Endothelial cell of umbilical vein (primary cell): ENCODE data around the gene ACTG2. TPM values are rescaled to one million over a fixed set of nuclear protein-coding genes. Genes with fewer than 3 reads are reported as not detected.

Experiments
- BruUV-seq: library from RNA; stranded (reverse); fragments of 400-500 nt; replicated peaks from 2 replicates; lab custom pipeline; 2021; lab: Mats Ljungman, UMichigan
- CTCF ChIA-PET: fragments of 300-600, 350-600 bp; sonication (Branson Sonifier 250); formaldehyde crosslinking; loops from one replicate; lab custom pipeline; 2021; ENCODE audit warnings: antibody characterized with exemption, inconsistent platforms; lab: Charles Lee
- POLR2A ChIA-PET: fragments of 300-600, 350-600 bp; sonication (Branson Sonifier 250); formaldehyde crosslinking; loops from one replicate; lab custom pipeline; 2021; ENCODE audit warnings: antibody characterized with exemption, inconsistent platforms; lab: Charles Lee
- DNase-seq: peaks from one replicate; pipeline ENCODE4 v3.0.0-alpha.2; 2011; ENCODE audit warnings: low read depth, low spot score
- FAIRE-seq: peaks from 2 replicates; lab custom pipeline; 2011; peaks lifted over from hg19 to GRCh38; lab: Jason Lieb, UNC
- H2AFZ ChIP-seq: 2 replicates; pipeline ENCODE4 v1.6.0; 2012; ENCODE audit warnings: low read depth, low read length, control low read depth, inconsistent platforms
- H3K27ac ChIP-seq: 2 replicates; pipeline ENCODE4 v1.5.1; 2011; ENCODE audit warnings: low read depth, mild to moderate bottlenecking, control low read depth, low read length, moderate library complexity; ENCODE audit not compliant: insufficient read depth
- H3K27me3 ChIP-seq, 2 experiments: 2 replicates each; pipeline versions ENCODE4 v1.6.0 to v1.6.1; 2011; ENCODE audit warnings: low read length in 2 of 2, mixed read lengths in 1 of 2; ENCODE audit not compliant: control insufficient read depth in 2 of 2, insufficient read depth in 2 of 2
- H3K36me3 ChIP-seq, 2 experiments: 2 replicates in 1 of 2; 3 replicates in 1 of 2; pipeline ENCODE4 v1.5.1; 2011; ENCODE audit warnings: low read length in 2 of 2, mild to moderate bottlenecking in 1 of 2, moderate library complexity in 1 of 2; ENCODE audit not compliant: control insufficient read depth in 2 of 2, insufficient read depth in 2 of 2; ENCODE audit errors: extremely low read depth in 1 of 2
- H3K4me1 ChIP-seq: 3 replicates; pipeline ENCODE4 v1.5.1; 2011; ENCODE audit warnings: mild to moderate bottlenecking, low read length; ENCODE audit not compliant: control insufficient read depth, insufficient read depth; ENCODE audit errors: extremely low read depth
- H3K4me2 ChIP-seq: 2 replicates; pipeline ENCODE4 v1.6.1; 2011; ENCODE audit warnings: low read length, control low read depth, mixed read lengths; ENCODE audit not compliant: insufficient read depth
- H3K4me3 ChIP-seq, 3 experiments: fragments of 200-600 bp in 1 of 3; sonication (generic), shearing (Covaris generic) in 1 of 3; replicated peaks in 1 of 3; 2 replicates each; pipeline ENCODE4 v1.5.1; 2011 to 2016; ENCODE audit warnings: control low read depth in 3 of 3, low read length in 3 of 3, mild to moderate bottlenecking in 2 of 3, inconsistent platforms in 1 of 3, low read depth in 1 of 3, moderate library complexity in 1 of 3; ENCODE audit not compliant: insufficient read depth in 1 of 3
- H3K79me2 ChIP-seq: 2 replicates; pipeline ENCODE4 v1.6.0; 2012; ENCODE audit warnings: low read length, inconsistent platforms; ENCODE audit not compliant: control insufficient read depth, insufficient read depth
- H3K9ac ChIP-seq: replicated peaks from 2 replicates; pipeline ENCODE3; 2011; ENCODE audit warnings: low read length, control low read depth; ENCODE audit not compliant: insufficient read depth; ENCODE audit errors: extremely low read depth
- H3K9me1 ChIP-seq: replicated peaks from 3 replicates; pipeline ENCODE4 v1.6.0; 2011; ENCODE audit warnings: mild to moderate bottlenecking, low read length; ENCODE audit not compliant: control insufficient read depth, insufficient read depth; ENCODE audit errors: extremely low read depth
- H3K9me3 ChIP-seq: replicated peaks from 2 replicates; pipeline ENCODE4 v1.5.1; 2012; ENCODE audit warnings: low read length, inconsistent platforms; ENCODE audit not compliant: control insufficient read depth, insufficient read depth
- H4K20me1 ChIP-seq: replicated peaks from 2 replicates; pipeline ENCODE3; 2011; ENCODE audit warnings: mild to moderate bottlenecking, low read length; ENCODE audit not compliant: control insufficient read depth, insufficient read depth; ENCODE audit errors: extremely low read depth
- EZH2 ChIP-seq: IDR thresholded peaks from 2 replicates; pipeline ENCODE4 v1.6.1; 2012; ENCODE audit warnings: borderline replicate concordance, low read depth, mild to moderate bottlenecking, moderate library complexity, low read length, inconsistent platforms; ENCODE audit not compliant: severe bottlenecking
- FOS ChIP-seq: IDR thresholded peaks from 2 replicates; pipeline ENCODE4 v1.6.1; 2011; ENCODE audit warnings: mild to moderate bottlenecking, low read length, moderate library complexity, borderline replicate concordance; ENCODE audit not compliant: insufficient read depth
- GATA2 ChIP-seq: IDR thresholded peaks from 2 replicates; pipeline ENCODE4 v1.7.0; 2011; ENCODE audit warnings: low read depth, mild to moderate bottlenecking, moderate library complexity, mixed read lengths, low read length; ENCODE audit not compliant: insufficient read length, insufficient read depth
- JUN ChIP-seq: IDR thresholded peaks from 2 replicates; pipeline ENCODE4 v1.6.1; 2011; ENCODE audit warnings: borderline replicate concordance, low read depth; ENCODE audit not compliant: insufficient read length, insufficient read depth
- MYC ChIP-seq: IDR thresholded peaks from one replicate; pipeline ENCODE4 v1.6.1; 2011; ENCODE audit warnings: mild to moderate bottlenecking, low read depth, low read length
- POLR2A ChIP-seq: IDR thresholded peaks from 2 replicates; pipeline ENCODE4 v1.6.1; 2012; ENCODE audit warnings: low read depth, mild to moderate bottlenecking, control low read depth, low read length
- POLR2AphosphoS5 ChIP-seq: IDR thresholded peaks from 2 replicates; pipeline ENCODE4 v1.6.1; 2012; ENCODE audit warnings: low read depth, mild to moderate bottlenecking, control low read depth, low read length, moderate library complexity; ENCODE audit not compliant: insufficient read depth
- dilution Hi-C: fragments of 300-500 bp; cut with MboI; formaldehyde crosslinking; loops from one replicate; pipeline ENCODE4 v1.15.0; 2019; ENCODE audit warnings: low sequenced_read_pairs; ENCODE audit not compliant: extremely low pct_ligation_motif_present
- intact Hi-C: fragments of 100-400 bp; cut with micrococcal nuclease; formaldehyde crosslinking; loops from one replicate; pipeline ENCODE4 v1.10.0; 2022
- polyA plus RNA-seq, 4 experiments: library from polyadenylated mRNA; depleted of rRNA in 3 of 4; stranded (reverse) in 3 of 4; unstranded in 1 of 4; fragments of >200 nt; gene quantifications; 2 replicates each; pipeline versions ENCODE4 v1.2.1 to v1.2.3, GENCODE V29; 2011 to 2012; ENCODE audit warnings: missing spikeins in 1 of 4
- total RNA-seq: library from RNA; stranded (reverse); gene quantifications from 2 replicates; pipeline ENCODE4 v1.2.3, GENCODE V29; 2021
- TF ChIP-seq, protein P1 (sequence below): IDR thresholded peaks from 2 replicates; pipeline ENCODE4 v1.6.1; 2011; ENCODE audit not compliant: insufficient read depth, insufficient read length
- TF ChIP-seq, protein P2 (sequence below), 2 donors: IDR thresholded peaks; 1 replicate in 1 of 2; 2 replicates in 1 of 2; pipeline ENCODE4 v1.5.1; 2011; ENCODE audit warnings: low read length in 2 of 2, mild to moderate bottlenecking in 2 of 2, moderate library complexity in 2 of 2, control low read depth in 1 of 2, inconsistent platforms in 1 of 2, low read depth in 1 of 2; ENCODE audit not compliant: insufficient read depth in 1 of 2; ENCODE audit errors: extremely low read depth in 1 of 2

The ACTG2 gene
- total and polyA plus RNA-seq, 2 donors (not counting 3 experiments of a cell fraction or from before 2014, with no cell fraction given) = not detected

DNA sequence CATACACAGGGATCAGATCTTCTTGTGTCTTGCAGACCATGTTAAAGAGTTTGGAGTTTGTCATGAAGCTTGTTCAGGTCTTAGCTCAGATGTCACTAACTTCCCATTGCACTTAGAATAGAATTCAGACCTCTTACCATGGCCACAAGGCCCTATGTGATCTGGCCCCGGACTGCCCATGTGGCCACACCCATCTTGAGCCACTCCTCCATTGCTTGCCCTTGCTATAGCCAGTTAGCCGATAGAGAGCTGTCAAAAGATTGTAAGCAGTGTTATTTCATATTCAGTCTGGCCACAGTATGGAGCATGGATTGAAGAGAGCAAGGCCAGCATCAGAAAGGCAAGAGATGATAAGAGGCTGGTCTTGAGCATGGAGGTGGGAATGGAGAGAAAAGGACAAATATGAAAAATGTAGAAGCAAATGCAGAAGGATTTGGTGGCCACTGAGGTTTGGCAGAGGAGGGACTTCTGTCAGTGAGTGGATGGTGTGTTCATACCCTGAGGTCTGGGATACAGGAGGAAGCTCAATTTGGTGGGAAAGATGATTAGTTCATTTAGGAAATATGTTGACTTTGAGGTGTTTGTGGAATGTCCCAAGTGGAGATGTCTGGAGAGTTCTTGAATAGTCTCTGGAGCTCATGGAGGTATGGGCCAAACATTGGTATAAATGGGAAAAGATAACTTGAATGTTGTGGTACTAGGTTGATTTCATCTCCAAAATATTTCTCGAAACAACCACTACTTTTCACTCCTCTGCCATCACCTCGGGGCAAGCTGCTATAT lies 44.5 kb downstream of the ACTG2 start:
- Histone ChIP-seq H3K4me2 (no peak overlapping the region), H3K9me3 (no peaks in the 10 kb centered on the region), H3K4me3 (no peak overlapping the region), H2AFZ (no peak overlapping the region), H3K36me3 (peaks cover 3% of the 10 kb centered on the region in 2 experiments), H4K20me1 (peaks cover 3% of the 10 kb centered on the region), H3K27me3 (no peaks in the 10 kb centered on the region), H3K9me1 (no peaks in the 10 kb centered on the region), H3K9ac (no peak overlapping the region), H3K27ac (no peak overlapping the region), H3K4me1 (peaks cover 5% of the 10 kb centered on the region), H3K79me2 (peaks cover 54% of the 10 kb centered on the region)
- TF ChIP-seq EZH2 = no peak
- no peak for TF ChIP-seq POLR2AphosphoS5
- TF ChIP-seq GATA2 = no peak
- TF ChIP-seq POLR2A = no peak
- TF ChIP-seq, protein P1, sequence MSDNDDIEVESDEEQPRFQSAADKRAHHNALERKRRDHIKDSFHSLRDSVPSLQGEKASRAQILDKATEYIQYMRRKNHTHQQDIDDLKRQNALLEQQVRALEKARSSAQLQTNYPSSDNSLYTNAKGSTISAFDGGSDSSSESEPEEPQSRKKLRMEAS = no peak
- TF ChIP-seq FOS = no peak
- TF ChIP-seq MYC = no peak
- no peak for TF ChIP-seq JUN
- TF ChIP-seq, protein P2, sequence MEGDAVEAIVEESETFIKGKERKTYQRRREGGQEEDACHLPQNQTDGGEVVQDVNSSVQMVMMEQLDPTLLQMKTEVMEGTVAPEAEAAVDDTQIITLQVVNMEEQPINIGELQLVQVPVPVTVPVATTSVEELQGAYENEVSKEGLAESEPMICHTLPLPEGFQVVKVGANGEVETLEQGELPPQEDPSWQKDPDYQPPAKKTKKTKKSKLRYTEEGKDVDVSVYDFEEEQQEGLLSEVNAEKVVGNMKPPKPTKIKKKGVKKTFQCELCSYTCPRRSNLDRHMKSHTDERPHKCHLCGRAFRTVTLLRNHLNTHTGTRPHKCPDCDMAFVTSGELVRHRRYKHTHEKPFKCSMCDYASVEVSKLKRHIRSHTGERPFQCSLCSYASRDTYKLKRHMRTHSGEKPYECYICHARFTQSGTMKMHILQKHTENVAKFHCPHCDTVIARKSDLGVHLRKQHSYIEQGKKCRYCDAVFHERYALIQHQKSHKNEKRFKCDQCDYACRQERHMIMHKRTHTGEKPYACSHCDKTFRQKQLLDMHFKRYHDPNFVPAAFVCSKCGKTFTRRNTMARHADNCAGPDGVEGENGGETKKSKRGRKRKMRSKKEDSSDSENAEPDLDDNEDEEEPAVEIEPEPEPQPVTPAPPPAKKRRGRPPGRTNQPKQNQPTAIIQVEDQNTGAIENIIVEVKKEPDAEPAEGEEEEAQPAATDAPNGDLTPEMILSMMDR (IDR thresholded peaks at IDR 0.05; ENCODE audit: extremely low read depth in 1 of 2, insufficient read depth in 1 of 2, low read depth in 1 of 2, low read length in 2 of 2) = no peak
- BruUV-seq = no TSS peak
- intact Hi-C loops (loop anchor here (5.0 kb wide), 1 partner anchor 1180 kb away; no protein-coding TSS in a partner anchor), dilution Hi-C loops (no loop called here)
- DNase-seq (no peak), FAIRE-seq (no peak)
- ChIA-PET CTCF (interaction anchor here (0.8 kb wide), 1 partner anchor 8 kb away, joined by 4 read pairs; no protein-coding TSS in a partner anchor), POLR2A (interaction anchor here (1.0 kb wide), 1 partner anchor 10 kb away, joined by 3 read pairs; the partner anchor contains the start of gene DGUOK)
